Measurements from ENCODE around the gene CCDC92. TPM values are rescaled to one million over a fixed set of nuclear protein-coding genes. Genes with fewer than 3 reads are reported as not detected.

Gene CCDC92
- total RNA-seq (10 to 100 TPM; 63.6 to 79.1 TPM), polyA plus RNA-seq (ENCODE audit: insufficient read depth, low read depth, low replicate concordance) (140 TPM)
- long read RNA-seq, donor 1, full-length matches to known transcripts: 19 of 49 reads
- long read RNA-seq, donor 1, partial matches to known transcripts: 10 of 49 reads
- long read RNA-seq, donor 1, other reads (novel, unspliced or antisense): 20 of 49 reads
- long read RNA-seq, donor 2, full-length matches to known transcripts: 15 of 15 reads
- long read RNA-seq, donor 2, partial matches to known transcripts: 0 of 15 reads
- long read RNA-seq, donor 2, other reads (novel, unspliced or antisense): 0 of 15 reads

GRCh38 chr12:123972457-123973401 lies at the start of gene CCDC92, which contains the start of gene ZNF664:
CCDC92 (minus strand) TSS chr12:123972831; CDS start chr12:123944305, 28,526 bp downstream.
ZNF664 (plus strand) TSS chr12:123973215; CDS start chr12:124012145, 38,930 bp downstream.
- intact Hi-C loops (cut with DNase I; ENCODE audit: low total_unique reads): no loop called here
- peaks cover 2% of the 10 kb centered on the region for H3K36me3 ChIP-seq (ENCODE audit: low read depth, missing control alignments)
- peak; percentile 93 for DNase-seq
- peak within 1 kb of the TSS; percentile 93 to 98 for H3K4me3 ChIP-seq
- 0% methylated on average over 5 to 69 of the region's 138 CpGs for WGBS, 2 donors
- peaks cover 8% of the 10 kb centered on the region for H3K4me1 ChIP-seq
- H3K27ac ChIP-seq: peak within 1 kb of the TSS; percentile 90 to 92
- H3K9me3 ChIP-seq: no peaks in the 10 kb centered on the region
- TF ChIP-seq CTCF (IDR thresholded peaks at IDR 0.05): no peak
- no peak for TF ChIP-seq POLR2A (IDR thresholded peaks at IDR 0.05)
- no peaks in the 10 kb centered on the region for H3K27me3 ChIP-seq

- WGBS, 2 donors: 92 to 96% methylated on average over 3 of the region's 3 CpGs
- intact Hi-C loops (cut with DNase I; ENCODE audit: low total_unique reads): no loop called here
- H3K4me3 ChIP-seq: no peak overlapping the region
- no peaks in the 10 kb centered on the region for H3K9me3 ChIP-seq
- no peak for TF ChIP-seq POLR2A (IDR thresholded peaks at IDR 0.05)
- TF ChIP-seq CTCF (IDR thresholded peaks at IDR 0.05): no peak
- H3K4me1 ChIP-seq: peaks cover 3% of the 10 kb centered on the region
- H3K27ac ChIP-seq: no peak overlapping the region
- no peaks in the 10 kb centered on the region for H3K36me3 ChIP-seq (ENCODE audit: low read depth, missing control alignments)
- H3K27me3 ChIP-seq: no peaks in the 10 kb centered on the region
- no peak for DNase-seq
Observed at GRCh38 chr12:124022161-124022560, 49.5 kb upstream of the CCDC92 start.

GRCh38 chr12:124021007-124021406 lies 48.4 kb upstream of the CCDC92 start:
- peaks cover 3% of the 10 kb centered on the region for H3K4me1 ChIP-seq
- no peak for DNase-seq
- no peaks in the 10 kb centered on the region for H3K36me3 ChIP-seq (ENCODE audit: low read depth, missing control alignments)
- intact Hi-C loops (cut with DNase I; ENCODE audit: low total_unique reads): no loop called here
- H3K4me3 ChIP-seq: no peak overlapping the region
- TF ChIP-seq CTCF (IDR thresholded peaks at IDR 0.05): no peak
- WGBS, 2 donors: 70 to 85% methylated on average over 3 of the region's 3 CpGs
- H3K27ac ChIP-seq: no peak overlapping the region
- no peaks in the 10 kb centered on the region for H3K27me3 ChIP-seq
- no peaks in the 10 kb centered on the region for H3K9me3 ChIP-seq

- intact Hi-C loops (cut with DNase I; ENCODE audit: low total_unique reads): no loop called here
- no peak overlapping the region for H3K4me3 ChIP-seq
- TF ChIP-seq POLR2A (IDR thresholded peaks at IDR 0.05): no peak
- no peak for TF ChIP-seq CTCF (IDR thresholded peaks at IDR 0.05)
- no peak overlapping the region for H3K27ac ChIP-seq
- peaks cover 3% of the 10 kb centered on the region for H3K4me1 ChIP-seq
- DNase-seq: no peak
- no peaks in the 10 kb centered on the region for H3K9me3 ChIP-seq
- no peaks in the 10 kb centered on the region for H3K27me3 ChIP-seq
- H3K36me3 ChIP-seq (ENCODE audit: low read depth, missing control alignments): no peaks in the 10 kb centered on the region
- WGBS, 2 donors: 60 to 81% methylated on average over 2 of the region's 2 CpGs
Observed at GRCh38 chr12:124020514-124020949, 47.9 kb upstream of the CCDC92 start.

Data from testis (tissue), 5 donors.